ENCODE data around the gene COPS2. TPM values are rescaled to one million over a fixed set of nuclear protein-coding genes. Genes with fewer than 3 reads are reported as not detected.

Gene COPS2
- total and polyA plus RNA-seq, 9 of the 15 experiments (the other 6 are each of a cell fraction or from before 2014, with no cell fraction given), result 66.4 to 154 (median 117) TPM

DNA sequence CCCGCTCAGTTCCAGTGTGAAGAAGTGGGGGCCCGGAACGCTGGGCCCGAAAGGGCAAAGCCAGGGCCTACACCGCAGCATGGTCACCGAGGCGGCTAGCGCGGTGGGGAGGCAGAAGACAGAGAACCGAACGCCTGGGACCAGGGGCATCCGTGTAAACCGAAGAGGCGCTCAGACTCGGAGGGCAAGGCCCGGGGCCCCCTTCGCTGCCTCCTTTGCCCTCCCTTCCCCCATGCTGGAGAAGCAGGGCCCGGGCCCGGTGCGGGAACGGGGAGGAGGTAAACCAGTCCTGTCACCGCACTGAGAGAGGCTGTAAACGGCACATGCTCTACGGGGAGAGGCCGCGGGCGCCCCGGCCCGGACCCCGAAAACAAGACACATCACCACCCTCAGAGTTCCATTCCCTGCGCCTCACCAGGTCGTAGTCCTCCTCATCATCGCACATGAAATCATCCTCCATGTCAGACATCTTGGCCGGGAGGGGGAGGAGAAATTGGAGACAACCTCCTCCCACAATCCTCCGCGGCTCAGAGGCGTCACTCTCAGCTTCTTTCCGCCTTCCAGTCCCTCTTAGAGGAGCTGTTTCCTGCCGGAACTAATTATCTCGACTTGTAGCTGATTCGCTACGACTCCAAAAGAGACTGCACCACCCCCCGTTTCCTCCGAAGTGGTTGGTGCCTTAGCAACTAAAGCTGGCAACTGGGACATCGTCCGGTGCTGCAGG, at the start of gene COPS2 (continued):
- TF ChIP-seq, protein P1, sequence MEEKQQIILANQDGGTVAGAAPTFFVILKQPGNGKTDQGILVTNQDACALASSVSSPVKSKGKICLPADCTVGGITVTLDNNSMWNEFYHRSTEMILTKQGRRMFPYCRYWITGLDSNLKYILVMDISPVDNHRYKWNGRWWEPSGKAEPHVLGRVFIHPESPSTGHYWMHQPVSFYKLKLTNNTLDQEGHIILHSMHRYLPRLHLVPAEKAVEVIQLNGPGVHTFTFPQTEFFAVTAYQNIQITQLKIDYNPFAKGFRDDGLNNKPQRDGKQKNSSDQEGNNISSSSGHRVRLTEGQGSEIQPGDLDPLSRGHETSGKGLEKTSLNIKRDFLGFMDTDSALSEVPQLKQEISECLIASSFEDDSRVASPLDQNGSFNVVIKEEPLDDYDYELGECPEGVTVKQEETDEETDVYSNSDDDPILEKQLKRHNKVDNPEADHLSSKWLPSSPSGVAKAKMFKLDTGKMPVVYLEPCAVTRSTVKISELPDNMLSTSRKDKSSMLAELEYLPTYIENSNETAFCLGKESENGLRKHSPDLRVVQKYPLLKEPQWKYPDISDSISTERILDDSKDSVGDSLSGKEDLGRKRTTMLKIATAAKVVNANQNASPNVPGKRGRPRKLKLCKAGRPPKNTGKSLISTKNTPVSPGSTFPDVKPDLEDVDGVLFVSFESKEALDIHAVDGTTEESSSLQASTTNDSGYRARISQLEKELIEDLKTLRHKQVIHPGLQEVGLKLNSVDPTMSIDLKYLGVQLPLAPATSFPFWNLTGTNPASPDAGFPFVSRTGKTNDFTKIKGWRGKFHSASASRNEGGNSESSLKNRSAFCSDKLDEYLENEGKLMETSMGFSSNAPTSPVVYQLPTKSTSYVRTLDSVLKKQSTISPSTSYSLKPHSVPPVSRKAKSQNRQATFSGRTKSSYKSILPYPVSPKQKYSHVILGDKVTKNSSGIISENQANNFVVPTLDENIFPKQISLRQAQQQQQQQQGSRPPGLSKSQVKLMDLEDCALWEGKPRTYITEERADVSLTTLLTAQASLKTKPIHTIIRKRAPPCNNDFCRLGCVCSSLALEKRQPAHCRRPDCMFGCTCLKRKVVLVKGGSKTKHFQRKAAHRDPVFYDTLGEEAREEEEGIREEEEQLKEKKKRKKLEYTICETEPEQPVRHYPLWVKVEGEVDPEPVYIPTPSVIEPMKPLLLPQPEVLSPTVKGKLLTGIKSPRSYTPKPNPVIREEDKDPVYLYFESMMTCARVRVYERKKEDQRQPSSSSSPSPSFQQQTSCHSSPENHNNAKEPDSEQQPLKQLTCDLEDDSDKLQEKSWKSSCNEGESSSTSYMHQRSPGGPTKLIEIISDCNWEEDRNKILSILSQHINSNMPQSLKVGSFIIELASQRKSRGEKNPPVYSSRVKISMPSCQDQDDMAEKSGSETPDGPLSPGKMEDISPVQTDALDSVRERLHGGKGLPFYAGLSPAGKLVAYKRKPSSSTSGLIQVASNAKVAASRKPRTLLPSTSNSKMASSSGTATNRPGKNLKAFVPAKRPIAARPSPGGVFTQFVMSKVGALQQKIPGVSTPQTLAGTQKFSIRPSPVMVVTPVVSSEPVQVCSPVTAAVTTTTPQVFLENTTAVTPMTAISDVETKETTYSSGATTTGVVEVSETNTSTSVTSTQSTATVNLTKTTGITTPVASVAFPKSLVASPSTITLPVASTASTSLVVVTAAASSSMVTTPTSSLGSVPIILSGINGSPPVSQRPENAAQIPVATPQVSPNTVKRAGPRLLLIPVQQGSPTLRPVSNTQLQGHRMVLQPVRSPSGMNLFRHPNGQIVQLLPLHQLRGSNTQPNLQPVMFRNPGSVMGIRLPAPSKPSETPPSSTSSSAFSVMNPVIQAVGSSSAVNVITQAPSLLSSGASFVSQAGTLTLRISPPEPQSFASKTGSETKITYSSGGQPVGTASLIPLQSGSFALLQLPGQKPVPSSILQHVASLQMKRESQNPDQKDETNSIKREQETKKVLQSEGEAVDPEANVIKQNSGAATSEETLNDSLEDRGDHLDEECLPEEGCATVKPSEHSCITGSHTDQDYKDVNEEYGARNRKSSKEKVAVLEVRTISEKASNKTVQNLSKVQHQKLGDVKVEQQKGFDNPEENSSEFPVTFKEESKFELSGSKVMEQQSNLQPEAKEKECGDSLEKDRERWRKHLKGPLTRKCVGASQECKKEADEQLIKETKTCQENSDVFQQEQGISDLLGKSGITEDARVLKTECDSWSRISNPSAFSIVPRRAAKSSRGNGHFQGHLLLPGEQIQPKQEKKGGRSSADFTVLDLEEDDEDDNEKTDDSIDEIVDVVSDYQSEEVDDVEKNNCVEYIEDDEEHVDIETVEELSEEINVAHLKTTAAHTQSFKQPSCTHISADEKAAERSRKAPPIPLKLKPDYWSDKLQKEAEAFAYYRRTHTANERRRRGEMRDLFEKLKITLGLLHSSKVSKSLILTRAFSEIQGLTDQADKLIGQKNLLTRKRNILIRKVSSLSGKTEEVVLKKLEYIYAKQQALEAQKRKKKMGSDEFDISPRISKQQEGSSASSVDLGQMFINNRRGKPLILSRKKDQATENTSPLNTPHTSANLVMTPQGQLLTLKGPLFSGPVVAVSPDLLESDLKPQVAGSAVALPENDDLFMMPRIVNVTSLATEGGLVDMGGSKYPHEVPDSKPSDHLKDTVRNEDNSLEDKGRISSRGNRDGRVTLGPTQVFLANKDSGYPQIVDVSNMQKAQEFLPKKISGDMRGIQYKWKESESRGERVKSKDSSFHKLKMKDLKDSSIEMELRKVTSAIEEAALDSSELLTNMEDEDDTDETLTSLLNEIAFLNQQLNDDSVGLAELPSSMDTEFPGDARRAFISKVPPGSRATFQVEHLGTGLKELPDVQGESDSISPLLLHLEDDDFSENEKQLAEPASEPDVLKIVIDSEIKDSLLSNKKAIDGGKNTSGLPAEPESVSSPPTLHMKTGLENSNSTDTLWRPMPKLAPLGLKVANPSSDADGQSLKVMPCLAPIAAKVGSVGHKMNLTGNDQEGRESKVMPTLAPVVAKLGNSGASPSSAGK (IDR thresholded peaks at IDR 0.05), result no peak
- TF ChIP-seq NFXL1 (CRISPR knock-in tag; IDR thresholded peaks at IDR 0.05), result no peak
- TF ChIP-seq RB1 (IDR thresholded peaks at IDR 0.05; ENCODE audit: low read depth), result peak; percentile 96
- no peak for TF ChIP-seq ZNF696 (CRISPR knock-in tag; conservative IDR thresholded peaks at IDR 0.05)
- no peak for TF ChIP-seq FUS (optimal IDR thresholded peaks at IDR 0.05; ENCODE audit: low read depth, low read length)
- no peak for TF ChIP-seq ZNF589 (CRISPR knock-in tag; IDR thresholded peaks at IDR 0.05; ENCODE audit: low read depth)
- TF ChIP-seq GABPB2 (CRISPR knock-in tag; conservative IDR thresholded peaks at IDR 0.05), result no peak
- no peak for TF ChIP-seq PRMT5 (CRISPR knock-in tag; IDR thresholded peaks at IDR 0.05)
- TF ChIP-seq, protein P2, sequence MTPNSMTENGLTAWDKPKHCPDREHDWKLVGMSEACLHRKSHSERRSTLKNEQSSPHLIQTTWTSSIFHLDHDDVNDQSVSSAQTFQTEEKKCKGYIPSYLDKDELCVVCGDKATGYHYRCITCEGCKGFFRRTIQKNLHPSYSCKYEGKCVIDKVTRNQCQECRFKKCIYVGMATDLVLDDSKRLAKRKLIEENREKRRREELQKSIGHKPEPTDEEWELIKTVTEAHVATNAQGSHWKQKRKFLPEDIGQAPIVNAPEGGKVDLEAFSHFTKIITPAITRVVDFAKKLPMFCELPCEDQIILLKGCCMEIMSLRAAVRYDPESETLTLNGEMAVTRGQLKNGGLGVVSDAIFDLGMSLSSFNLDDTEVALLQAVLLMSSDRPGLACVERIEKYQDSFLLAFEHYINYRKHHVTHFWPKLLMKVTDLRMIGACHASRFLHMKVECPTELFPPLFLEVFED (CRISPR knock-in tag; conservative IDR thresholded peaks at IDR 0.05), result no peak
- TF ChIP-seq, protein P3, sequence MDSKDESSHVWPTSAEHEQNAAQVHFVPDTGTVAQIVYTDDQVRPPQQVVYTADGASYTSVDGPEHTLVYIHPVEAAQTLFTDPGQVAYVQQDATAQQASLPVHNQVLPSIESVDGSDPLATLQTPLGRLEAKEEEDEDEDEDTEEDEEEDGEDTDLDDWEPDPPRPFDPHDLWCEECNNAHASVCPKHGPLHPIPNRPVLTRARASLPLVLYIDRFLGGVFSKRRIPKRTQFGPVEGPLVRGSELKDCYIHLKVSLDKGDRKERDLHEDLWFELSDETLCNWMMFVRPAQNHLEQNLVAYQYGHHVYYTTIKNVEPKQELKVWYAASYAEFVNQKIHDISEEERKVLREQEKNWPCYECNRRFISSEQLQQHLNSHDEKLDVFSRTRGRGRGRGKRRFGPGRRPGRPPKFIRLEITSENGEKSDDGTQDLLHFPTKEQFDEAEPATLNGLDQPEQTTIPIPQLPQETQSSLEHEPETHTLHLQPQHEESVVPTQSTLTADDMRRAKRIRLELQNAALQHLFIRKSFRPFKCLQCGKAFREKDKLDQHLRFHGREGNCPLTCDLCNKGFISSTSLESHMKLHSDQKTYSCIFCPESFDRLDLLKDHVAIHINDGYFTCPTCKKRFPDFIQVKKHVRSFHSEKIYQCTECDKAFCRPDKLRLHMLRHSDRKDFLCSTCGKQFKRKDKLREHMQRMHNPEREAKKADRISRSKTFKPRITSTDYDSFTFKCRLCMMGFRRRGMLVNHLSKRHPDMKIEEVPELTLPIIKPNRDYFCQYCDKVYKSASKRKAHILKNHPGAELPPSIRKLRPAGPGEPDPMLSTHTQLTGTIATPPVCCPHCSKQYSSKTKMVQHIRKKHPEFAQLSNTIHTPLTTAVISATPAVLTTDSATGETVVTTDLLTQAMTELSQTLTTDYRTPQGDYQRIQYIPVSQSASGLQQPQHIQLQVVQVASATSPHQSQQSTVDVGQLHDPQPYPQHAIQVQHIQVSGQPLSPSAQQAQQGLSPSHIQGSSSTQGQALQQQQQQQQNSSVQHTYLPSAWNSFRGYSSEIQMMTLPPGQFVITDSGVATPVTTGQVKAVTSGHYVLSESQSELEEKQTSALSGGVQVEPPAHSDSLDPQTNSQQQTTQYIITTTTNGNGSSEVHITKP (IDR thresholded peaks at IDR 0.05; ENCODE audit: partially characterized antibody), result peak; percentile 94
